AG09309 (cell line): ENCODE results near the gene PSD4.

Experiments used
- DNase-seq: peaks from one replicate; pipeline ENCODE4 v3.0.0-alpha.2; 2010; ENCODE audit warnings: low read depth
- H3K4me3 ChIP-seq: 2 replicates; pipeline ENCODE4 v1.5.1; 2011; ENCODE audit warnings: mild to moderate bottlenecking, low read depth, low read length, moderate library complexity; ENCODE audit not compliant: control insufficient read depth
- TF ChIP-seq, protein P1 (sequence below): IDR thresholded peaks from 2 replicates; pipeline ENCODE4 v1.5.1; 2011; ENCODE audit warnings: mild to moderate bottlenecking, low read depth, low read length, inconsistent platforms; ENCODE audit not compliant: insufficient read depth, control insufficient read depth; ENCODE audit errors: missing control alignments

The PSD4 gene

DNA sequence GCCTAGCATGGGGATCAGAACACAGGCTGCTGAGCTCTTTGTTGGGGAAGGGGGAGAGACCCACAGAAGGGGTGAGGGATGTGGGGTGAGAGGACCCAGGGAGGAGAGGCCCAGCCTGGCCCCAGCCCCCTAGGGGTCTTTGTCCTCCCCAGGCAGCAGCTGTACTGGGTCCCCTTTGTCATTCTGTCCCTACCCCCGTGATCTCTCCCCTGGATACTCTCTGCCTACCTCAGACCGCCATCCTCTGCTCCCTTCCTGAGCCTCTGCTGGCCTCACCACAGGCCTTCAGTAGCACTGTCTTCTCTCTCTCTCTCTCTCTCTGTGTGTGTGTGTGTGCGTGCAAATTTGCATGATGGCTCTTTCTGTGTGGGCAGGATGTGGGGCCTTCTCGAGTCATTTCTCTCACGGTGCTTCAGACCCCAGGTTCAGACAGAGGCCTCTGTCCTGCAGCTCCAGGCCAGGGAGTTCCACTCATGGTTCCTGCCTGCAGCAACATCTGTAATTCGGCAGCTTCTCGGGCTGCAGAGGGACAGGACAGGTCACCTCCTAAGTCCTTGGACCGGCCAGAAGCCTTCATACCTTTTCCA is 1.4 kb downstream of the PSD4 start:
- no peak for DNase-seq
- H3K4me3 ChIP-seq, result no peak overlapping the region
- TF ChIP-seq, protein P1, sequence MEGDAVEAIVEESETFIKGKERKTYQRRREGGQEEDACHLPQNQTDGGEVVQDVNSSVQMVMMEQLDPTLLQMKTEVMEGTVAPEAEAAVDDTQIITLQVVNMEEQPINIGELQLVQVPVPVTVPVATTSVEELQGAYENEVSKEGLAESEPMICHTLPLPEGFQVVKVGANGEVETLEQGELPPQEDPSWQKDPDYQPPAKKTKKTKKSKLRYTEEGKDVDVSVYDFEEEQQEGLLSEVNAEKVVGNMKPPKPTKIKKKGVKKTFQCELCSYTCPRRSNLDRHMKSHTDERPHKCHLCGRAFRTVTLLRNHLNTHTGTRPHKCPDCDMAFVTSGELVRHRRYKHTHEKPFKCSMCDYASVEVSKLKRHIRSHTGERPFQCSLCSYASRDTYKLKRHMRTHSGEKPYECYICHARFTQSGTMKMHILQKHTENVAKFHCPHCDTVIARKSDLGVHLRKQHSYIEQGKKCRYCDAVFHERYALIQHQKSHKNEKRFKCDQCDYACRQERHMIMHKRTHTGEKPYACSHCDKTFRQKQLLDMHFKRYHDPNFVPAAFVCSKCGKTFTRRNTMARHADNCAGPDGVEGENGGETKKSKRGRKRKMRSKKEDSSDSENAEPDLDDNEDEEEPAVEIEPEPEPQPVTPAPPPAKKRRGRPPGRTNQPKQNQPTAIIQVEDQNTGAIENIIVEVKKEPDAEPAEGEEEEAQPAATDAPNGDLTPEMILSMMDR, result no peak

GRCh38 chr2:113175736-113176695 is 2.2 kb downstream of the PSD4 start:
- H3K4me3 ChIP-seq, result no peak overlapping the region
- no peak for DNase-seq
- TF ChIP-seq, protein P1, result no peak

DNA sequence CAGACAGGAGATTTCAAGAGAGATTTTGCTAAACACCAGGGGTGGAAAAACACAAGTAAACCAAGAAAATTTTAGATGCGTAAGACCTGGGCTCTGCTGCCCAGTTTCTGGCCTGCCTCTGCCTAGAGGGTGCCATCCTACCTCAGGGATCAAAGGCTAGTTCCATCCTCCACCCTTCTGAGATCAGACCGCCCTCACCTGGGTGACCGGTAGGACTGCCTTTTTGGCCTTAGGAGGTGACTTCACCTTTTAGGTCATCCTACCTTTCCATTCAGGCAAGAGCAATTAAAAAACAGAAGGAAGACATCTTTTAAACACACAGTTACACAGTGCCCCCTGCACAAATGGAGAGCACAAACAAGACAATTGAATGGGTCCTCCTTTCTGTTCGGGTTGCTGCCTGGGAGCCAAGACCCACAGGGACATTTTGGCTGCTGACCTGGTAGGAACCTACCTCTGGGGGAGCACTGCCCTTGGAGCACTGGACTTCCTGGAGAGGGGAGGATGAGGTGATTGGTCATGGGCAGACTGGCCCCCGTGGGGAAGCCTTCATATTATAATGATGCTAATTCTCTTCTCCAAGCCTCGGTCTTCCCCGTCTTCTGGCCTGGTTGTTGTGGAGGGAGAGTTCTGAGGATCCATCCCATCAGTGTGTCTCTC is 3.1 kb downstream of the PSD4 start:
- no peak for DNase-seq
- TF ChIP-seq, protein P1, result no peak
- H3K4me3 ChIP-seq, result no peak overlapping the region

- TF ChIP-seq, protein P1, result no peak
- no peak overlapping the region for H3K4me3 ChIP-seq
- no peak for DNase-seq
Observed at GRCh38 chr2:113178069-113178746, 4.4 kb downstream of the PSD4 start.

DNA sequence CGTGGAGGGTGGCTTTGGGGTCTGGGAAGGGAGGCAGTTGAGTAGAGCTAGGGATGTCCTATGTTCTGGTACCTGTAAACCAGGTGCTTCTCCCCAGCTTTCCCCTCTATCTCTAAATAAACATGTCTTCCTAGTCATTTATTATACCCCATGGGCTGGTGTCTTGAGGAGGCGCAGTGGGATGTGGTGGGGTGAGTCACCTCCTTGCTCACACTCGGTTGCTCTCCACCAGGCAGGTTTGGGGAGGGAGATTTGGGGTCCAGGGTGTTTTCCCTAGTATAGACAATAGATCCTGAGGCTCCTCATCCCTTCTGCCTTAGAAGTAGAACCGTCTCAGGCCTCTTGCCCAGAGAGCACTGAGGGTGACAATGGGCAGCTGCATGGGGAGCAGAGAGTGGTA is 5.1 kb downstream of the PSD4 start:
- no peak for DNase-seq
- H3K4me3 ChIP-seq, result no peak overlapping the region
- TF ChIP-seq, protein P1, result no peak

- no peak overlapping the region for H3K4me3 ChIP-seq
- TF ChIP-seq, protein P1, result no peak
- DNase-seq, result no peak
Observed at GRCh38 chr2:113179446-113180045, 5.8 kb downstream of the PSD4 start.
